Stimulated activated memory B cell treated with anti-CD40 and anti-IgM and Interleukin-4, amounts not matched to agents 10 μg/mL and 1 μg/mL and 100 μg/mL, for 72 hours (primary cell): ENCODE data around the gene ZMYND15.
"Not testable (repeated sequence)": the region's sequence is repeated elsewhere in the genome, so short reads cannot be mapped to it uniquely, and the experiment has no call there.

ENCODE experiments used
- ATAC-seq: fragments of 150-1000 bp; cut with Tn5 transposase; 2 replicates; pipeline ENCODE4 v1.10.0; 2021
- H3K27ac Mint-ChIP-seq: one replicate; pipeline ENCODE4 v1.8.0; 2022; ENCODE audit warnings: mild to moderate bottlenecking, mixed read lengths
- H3K27me3 Mint-ChIP-seq: one replicate; pipeline ENCODE4 v1.8.0; 2022; ENCODE audit warnings: mixed read lengths
- H3K36me3 Mint-ChIP-seq: one replicate; pipeline ENCODE4 v1.8.0; 2022; ENCODE audit warnings: mixed read lengths
- H3K4me1 Mint-ChIP-seq: one replicate; pipeline ENCODE4 v1.8.0; 2022; ENCODE audit warnings: mixed read lengths
- H3K4me3 Mint-ChIP-seq: one replicate; pipeline ENCODE4 v1.8.0; 2022; ENCODE audit warnings: mild to moderate bottlenecking, moderate library complexity, mixed read lengths
- H3K9me3 Mint-ChIP-seq: one replicate; pipeline ENCODE4 v1.8.0; 2022; ENCODE audit warnings: mixed read lengths

The ZMYND15 gene

DNA sequence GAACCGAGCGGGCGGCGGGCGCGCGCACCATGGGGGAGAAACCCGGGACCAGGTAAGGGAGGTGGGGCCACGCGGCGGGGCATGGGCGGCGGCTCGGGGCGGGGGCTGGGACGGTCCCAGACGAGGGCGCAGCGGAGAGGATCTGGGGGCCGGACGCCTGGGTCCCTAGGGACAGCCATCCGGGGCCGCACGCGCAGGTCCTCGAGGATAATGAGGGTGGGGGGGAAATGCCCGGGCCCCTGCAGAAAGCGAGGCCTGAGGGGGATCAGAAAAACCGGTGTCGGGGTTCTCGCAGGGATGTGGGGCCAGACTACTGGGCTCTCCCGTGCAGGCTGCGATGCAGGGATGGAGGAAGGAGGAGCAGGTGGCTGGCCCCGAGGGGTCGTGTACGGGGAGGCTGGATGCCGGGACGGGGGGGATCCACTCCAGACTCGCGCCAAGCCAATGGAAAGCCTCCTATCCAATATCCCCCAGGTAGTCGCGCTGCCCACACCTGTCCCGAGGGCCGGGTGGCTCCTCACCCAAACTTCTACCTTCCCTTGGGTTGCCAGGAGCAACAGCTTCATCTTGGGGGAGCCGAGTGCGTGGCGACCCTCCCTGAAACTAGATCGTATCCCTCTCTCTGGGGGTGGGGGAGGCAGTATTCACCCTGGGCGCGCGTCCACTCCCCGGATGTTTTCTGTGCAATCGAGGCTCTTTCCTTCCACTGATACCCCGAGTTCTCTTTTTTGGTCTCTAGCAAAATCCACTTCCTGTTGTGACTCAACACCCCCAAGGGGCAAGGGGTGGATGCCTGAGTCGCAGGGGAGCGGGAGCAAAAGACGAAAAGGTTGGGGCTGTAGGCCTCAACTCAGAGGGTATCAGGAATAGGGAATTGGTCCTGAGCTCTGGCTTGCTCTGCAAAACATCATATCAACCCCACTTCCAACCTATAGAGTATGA lies 28.7 kb upstream of the ZMYND15 start:
- Mint-ChIP-seq H3K9me3 (no peaks in the 10 kb centered on the region), H3K4me3 (peak overlapping the region; percentile 83), H3K27ac (peak overlapping the region; percentile 67), H3K36me3 (peaks cover 9% of the 10 kb centered on the region), H3K27me3 (no peaks in the 10 kb centered on the region), H3K4me1 (peaks cover 47% of the 10 kb centered on the region)
- peak; percentile 83 for ATAC-seq

DNA sequence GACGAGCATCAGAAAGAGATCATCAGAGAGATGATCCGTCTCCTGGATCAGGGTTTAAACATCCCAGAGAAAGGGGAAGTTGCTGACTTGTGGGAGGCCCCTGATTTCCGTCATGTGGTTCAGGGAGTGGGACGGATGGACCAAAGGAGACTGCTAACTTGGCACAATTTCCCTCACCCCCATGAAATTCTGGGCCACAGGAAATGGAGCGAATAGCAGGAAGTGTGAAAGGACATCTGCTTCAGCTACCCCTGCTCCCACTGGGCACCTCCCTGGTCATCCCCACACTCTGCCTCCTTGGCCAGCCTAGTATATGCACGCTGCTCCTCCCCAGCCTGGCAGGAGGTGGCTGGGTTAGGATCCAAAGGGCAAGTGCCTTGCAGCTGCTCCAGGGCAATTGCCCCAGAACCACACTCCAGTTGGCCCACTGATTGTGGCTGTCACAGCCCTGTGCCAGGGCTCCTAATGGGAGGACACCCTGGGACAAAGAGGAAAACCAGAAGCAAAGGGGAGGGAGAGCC lies 27.9 kb upstream of the ZMYND15 start:
- Mint-ChIP-seq H3K9me3 (no peaks in the 10 kb centered on the region), H3K27ac (peak overlapping the region; percentile 67), H3K4me3 (peak overlapping the region; percentile 83), H3K4me1 (peaks cover 47% of the 10 kb centered on the region), H3K27me3 (no peaks in the 10 kb centered on the region), H3K36me3 (peaks cover 12% of the 10 kb centered on the region)
- no peak for ATAC-seq

DNA sequence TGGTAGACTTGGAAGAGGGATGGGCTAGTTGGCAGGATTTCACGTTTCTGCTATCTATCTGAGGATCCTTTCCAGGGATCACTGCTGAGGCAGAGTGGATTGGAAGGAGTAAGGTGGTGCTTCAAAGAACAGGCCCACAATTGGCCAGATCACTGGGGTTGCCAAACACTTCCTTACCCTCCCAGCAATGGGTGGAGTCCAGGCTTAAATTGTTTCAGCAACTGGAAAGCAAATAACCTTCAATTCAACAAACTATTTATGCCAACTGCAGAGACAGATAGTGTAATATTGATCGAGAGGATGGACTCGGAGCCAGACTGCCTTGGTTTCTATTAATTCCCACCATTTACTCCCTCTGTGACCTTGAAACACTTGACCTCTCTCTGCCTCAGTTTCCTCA lies 27.1 kb upstream of the ZMYND15 start:
- H3K9me3 Mint-ChIP-seq: no peaks in the 10 kb centered on the region
- H3K4me1 Mint-ChIP-seq: peaks cover 47% of the 10 kb centered on the region
- no peaks in the 10 kb centered on the region for H3K27me3 Mint-ChIP-seq
- ATAC-seq: no peak
- peak overlapping the region; percentile 67 for H3K27ac Mint-ChIP-seq
- H3K4me3 Mint-ChIP-seq: no peak overlapping the region
- H3K36me3 Mint-ChIP-seq: peaks cover 20% of the 10 kb centered on the region

DNA sequence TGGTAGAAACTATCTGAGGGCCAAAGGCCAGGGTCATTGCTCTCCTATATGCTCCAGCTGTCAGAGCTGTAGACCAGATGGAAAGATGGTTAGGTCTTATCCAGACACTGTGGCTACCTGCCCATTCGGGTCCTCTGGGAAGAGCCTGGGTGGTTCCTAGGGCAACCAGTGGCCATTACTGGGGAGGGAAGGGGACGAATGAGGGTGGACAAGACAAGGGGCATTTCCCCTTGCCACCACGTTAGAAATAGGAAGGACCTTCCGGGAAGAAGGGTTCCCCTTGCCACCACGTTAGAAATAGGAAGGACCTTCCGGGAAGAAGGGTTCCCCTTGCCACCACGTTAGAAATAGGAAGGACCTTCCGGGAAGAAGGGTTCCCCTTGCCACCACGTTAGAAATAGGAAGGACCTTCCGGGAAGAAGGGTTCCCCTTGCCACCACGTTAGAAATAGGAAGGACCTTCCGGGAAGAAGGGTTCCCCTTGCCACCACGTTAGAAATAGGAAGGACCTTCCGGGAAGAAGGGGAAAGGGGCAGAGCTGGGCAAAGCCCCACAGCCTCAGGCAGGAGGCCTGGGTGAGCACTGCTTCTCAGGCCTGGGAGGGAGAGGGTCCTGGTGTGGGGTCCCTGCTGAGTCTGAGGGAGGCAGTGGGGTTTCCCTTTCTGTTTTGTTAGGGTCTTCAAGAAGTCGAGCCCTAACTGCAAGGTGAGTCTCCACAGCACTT lies 25.1 kb upstream of the ZMYND15 start:
- H3K9me3 Mint-ChIP-seq, H3K27me3 Mint-ChIP-seq, ATAC-seq: not testable (repeated sequence)
- peak overlapping the region; percentile 18 for H3K4me3 Mint-ChIP-seq
- H3K4me1 Mint-ChIP-seq: peaks cover 50% of the 10 kb centered on the region
- H3K27ac Mint-ChIP-seq: peak overlapping the region; percentile 77
- peaks cover 36% of the 10 kb centered on the region for H3K36me3 Mint-ChIP-seq

DNA sequence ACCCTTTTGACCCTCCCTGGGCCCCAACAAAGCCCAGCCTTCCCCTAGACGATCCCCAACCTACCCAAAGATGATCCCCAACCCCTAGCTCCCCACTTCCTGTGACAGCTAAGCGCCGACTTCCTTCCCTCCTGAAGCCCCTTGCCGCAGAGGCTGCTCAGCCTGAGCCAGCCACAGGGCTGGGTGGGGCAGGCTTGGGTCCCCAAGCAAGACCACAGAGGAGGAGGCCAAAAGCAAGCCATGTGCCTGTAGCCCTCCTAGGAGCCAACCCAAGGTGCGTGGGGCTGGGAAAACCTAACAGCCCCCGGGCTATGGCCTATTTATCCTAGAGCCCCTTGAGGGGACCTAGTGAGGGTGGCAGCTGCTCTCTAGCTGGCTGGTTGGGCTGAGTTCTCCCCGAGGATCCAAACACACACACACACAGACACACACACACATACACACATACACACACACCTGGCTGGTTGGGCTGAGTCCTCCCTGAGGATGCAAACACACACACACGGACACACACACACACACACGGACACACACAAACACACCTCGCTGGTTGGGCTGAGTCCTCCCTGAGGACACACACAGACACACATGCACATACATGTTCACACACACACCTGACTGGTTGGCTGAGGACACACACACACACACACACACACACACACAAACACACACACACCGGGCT lies 24.4 kb upstream of the ZMYND15 start:
- Mint-ChIP-seq H3K27ac (peak overlapping the region; percentile 77), H3K36me3 (peaks cover 43% of the 10 kb centered on the region), H3K9me3 (no peaks in the 10 kb centered on the region), H3K4me3 (peak overlapping the region; percentile 18), H3K27me3 (no peaks in the 10 kb centered on the region), H3K4me1 (peaks cover 49% of the 10 kb centered on the region)
- ATAC-seq: no peak

DNA sequence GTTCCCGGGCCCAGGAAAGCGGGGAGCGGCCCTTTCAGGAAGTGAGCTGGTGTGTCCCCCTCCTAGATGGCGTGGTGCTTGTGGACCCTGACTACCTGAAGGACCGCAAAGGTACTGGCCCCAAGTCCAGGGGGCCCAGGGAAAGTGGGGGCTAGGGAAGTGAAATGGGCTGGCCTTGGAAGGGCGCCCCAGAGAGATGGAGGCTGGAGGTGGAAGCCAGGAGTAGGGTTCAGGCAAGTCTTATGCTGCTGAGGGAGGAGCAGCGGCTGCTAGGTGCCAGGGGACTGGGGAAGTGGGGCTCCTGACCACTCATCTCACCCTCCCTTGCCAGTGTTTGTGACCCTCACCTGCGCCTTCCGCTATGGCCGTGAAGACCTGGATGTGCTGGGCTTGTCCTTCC lies 23.6 kb upstream of the ZMYND15 start:
- Mint-ChIP-seq H3K27me3 (no peaks in the 10 kb centered on the region), H3K4me3 (no peak overlapping the region), H3K27ac (peak overlapping the region; percentile 77), H3K36me3 (peaks cover 52% of the 10 kb centered on the region), H3K9me3 (no peaks in the 10 kb centered on the region), H3K4me1 (peaks cover 50% of the 10 kb centered on the region)
- ATAC-seq: no peak

DNA sequence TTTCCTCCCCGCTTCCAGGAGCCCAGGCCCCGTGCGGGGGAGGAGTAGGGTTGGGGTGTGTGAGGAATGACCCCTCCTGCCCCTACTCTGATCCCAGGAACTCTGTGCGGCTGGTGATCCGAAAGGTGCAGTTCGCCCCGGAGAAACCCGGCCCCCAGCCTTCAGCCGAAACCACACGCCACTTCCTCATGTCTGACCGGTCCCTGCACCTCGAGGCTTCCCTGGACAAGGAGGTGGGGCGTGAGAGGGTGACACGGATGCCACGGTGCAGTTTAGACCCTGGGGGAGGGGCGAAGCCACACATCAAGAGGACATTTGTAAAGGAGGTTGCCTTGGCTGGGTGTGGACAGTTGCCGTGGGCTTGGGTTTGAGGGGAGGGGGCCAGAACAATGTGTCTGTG lies 21.8 kb upstream of the ZMYND15 start:
- Mint-ChIP-seq H3K4me1 (peaks cover 50% of the 10 kb centered on the region), H3K4me3 (no peak overlapping the region), H3K9me3 (no peaks in the 10 kb centered on the region), H3K27me3 (no peaks in the 10 kb centered on the region), H3K36me3 (peaks cover 54% of the 10 kb centered on the region), H3K27ac (no peak overlapping the region)
- ATAC-seq: no peak

DNA sequence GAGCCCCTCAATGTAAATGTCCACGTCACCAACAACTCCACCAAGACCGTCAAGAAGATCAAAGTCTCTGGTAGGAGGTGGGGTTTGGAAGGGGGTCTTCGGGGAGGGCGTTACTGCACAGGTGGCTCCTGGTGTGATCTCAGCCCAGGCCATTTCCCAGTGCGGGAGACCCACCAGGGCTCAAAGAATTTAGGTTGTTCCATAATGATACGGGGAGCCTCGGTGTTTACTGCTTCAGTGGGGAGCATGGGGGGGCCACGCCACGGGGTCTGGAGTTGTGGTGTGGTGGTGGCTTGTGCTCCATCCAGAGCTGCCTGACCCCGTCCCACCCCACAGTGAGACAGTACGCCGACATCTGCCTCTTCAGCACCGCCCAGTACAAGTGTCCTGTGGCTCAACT lies 21.4 kb upstream of the ZMYND15 start:
- H3K9me3 Mint-ChIP-seq: no peaks in the 10 kb centered on the region
- no peaks in the 10 kb centered on the region for H3K27me3 Mint-ChIP-seq
- ATAC-seq: no peak
- no peak overlapping the region for H3K27ac Mint-ChIP-seq
- H3K4me3 Mint-ChIP-seq: no peak overlapping the region
- peaks cover 54% of the 10 kb centered on the region for H3K36me3 Mint-ChIP-seq
- peaks cover 54% of the 10 kb centered on the region for H3K4me1 Mint-ChIP-seq

DNA sequence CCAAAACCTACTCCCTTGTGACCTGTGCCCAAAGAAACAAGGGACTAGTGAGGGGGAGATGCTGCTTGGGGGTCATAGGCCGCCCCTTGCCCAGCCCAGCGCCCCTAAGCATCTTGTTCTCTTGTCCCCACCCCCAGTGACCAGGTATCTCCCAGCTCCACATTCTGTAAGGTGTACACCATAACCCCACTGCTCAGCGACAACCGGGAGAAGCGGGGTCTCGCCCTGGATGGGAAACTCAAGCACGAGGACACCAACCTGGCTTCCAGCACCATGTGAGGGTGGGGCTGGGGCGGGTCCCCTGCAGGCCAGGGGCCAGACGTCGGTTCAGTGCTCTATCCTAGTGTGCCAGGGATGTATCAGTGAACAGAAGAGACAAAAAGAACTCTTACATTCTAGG lies 20.5 kb upstream of the ZMYND15 start:
- H3K9me3 Mint-ChIP-seq: no peaks in the 10 kb centered on the region
- no peak for ATAC-seq
- H3K4me1 Mint-ChIP-seq: peaks cover 48% of the 10 kb centered on the region
- peaks cover 54% of the 10 kb centered on the region for H3K36me3 Mint-ChIP-seq
- no peaks in the 10 kb centered on the region for H3K27me3 Mint-ChIP-seq
- H3K4me3 Mint-ChIP-seq: no peak overlapping the region
- peak overlapping the region; percentile 4 for H3K27ac Mint-ChIP-seq

DNA sequence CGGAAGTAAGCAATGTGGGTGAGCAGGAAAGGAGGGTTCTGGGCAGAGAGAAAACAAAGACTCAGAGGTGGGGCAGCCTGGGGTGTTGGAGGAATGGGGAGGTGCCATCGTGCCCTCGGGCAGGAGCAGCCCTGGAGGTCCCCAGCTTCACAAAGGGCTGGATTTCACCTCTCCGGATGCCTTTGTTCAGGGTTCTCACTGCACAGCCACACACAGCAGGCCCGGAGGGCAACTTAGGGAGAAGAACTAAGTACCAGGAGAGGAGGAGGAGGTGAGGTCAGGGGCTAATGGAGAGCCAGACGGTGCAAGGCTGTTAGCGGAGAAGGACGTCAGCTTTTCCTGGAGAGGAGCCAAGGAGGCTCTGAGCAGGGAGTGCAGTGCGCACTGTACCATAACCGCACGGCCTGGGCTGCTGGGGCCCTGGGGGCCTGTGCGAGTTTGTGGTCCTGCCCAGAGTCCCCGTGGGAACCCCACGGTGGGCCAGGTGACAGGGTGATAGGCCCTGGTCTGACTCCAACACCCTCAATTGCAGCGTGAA lies 19.9 kb upstream of the ZMYND15 start:
- Mint-ChIP-seq H3K4me3 (no peak overlapping the region), H3K27me3 (no peaks in the 10 kb centered on the region), H3K27ac (peak overlapping the region; percentile 4), H3K36me3 (peaks cover 54% of the 10 kb centered on the region), H3K4me1 (peaks cover 42% of the 10 kb centered on the region), H3K9me3 (no peaks in the 10 kb centered on the region)
- no peak for ATAC-seq

DNA sequence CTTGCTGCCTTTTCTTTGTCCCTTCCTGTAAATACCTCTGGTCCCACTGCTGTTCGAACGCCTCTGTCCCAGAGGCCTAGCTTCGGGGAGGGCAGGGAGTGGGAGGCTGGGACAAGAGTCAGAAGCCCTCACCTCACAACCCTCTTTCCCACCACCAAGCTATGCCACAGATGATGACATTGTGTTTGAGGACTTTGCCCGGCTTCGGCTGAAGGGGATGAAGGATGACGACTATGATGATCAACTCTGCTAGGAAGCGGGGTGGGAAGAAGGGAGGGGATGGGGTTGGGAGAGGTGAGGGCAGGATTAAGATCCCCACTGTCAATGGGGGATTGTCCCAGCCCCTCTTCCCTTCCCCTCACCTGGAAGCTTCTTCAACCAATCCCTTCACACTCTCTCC lies 18.8 kb upstream of the ZMYND15 start:
- H3K27ac Mint-ChIP-seq: peak overlapping the region; percentile 74
- no peak overlapping the region for H3K4me3 Mint-ChIP-seq
- no peaks in the 10 kb centered on the region for H3K9me3 Mint-ChIP-seq
- peaks cover 47% of the 10 kb centered on the region for H3K36me3 Mint-ChIP-seq
- no peak for ATAC-seq
- peaks cover 35% of the 10 kb centered on the region for H3K4me1 Mint-ChIP-seq
- H3K27me3 Mint-ChIP-seq: no peaks in the 10 kb centered on the region

DNA sequence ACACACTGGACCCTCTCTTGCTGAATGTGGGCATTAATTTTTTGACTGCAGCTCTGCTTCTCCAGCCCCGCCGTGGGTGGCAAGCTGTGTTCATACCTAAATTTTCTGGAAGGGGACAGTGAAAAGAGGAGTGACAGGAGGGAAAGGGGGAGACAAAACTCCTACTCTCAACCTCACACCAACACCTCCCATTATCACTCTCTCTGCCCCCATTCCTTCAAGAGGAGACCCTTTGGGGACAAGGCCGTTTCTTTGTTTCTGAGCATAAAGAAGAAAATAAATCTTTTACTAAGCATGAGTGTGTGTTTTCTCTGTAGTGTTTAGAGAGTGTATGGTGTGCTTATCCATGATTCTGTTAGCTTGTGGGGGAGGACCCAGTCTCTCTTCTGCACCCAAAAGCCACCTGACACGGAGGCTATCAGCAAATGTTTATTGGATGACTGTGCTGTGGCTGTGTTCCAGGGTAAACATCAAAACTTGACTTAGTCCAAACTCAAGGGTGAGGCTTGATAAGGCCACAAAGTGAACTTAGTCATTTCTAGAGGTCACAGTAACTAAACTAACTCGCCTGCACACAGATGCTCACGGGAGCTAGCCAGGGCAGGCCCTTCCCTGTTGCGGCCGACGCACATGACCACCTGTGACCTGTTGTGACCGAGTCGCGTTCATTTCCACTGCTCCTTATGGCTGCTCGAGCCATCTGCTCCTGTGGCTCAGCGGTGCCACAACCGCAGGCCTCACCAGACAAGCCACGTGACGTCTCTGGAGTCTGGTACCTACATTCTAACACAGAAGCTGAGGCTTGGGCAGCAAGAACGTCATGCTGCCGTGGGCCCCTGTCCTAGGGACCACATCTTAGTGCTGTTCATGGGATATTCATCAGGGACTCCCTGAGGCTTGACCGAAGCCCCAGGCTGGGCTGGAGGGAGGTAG lies 18.2 kb upstream of the ZMYND15 start:
- Mint-ChIP-seq H3K9me3 (no peaks in the 10 kb centered on the region), H3K27me3 (no peaks in the 10 kb centered on the region), H3K4me3 (no peak overlapping the region), H3K36me3 (peaks cover 43% of the 10 kb centered on the region), H3K4me1 (peaks cover 40% of the 10 kb centered on the region), H3K27ac (peak overlapping the region; percentile 74)
- peak; percentile 92 for ATAC-seq

DNA sequence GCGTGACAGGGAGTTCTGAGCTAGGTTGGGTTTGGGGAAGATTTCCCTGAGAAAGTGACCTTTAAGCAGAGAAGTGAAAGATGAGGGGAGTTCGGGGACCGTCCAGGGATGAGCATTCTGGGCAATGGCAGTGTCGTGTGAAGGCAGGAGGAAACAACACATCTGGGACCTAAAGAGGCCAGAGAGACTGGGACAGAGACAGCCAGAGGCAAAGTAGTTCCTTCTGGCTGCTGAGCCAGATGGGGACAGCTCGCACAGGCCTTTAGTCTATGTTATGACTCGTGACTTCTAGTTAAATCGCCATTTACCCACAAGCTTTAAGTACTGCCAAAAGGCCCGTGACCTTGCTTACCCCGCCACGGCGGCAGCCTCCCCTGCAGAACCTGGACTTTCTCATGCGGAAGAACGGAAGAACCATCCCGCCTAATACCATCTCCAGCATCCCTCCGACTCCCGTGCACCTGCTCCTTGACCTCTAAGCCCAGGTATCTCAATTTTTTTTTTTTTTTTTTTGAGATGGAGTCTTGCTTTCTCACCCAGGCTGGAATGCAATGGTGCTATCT lies 16.9 kb upstream of the ZMYND15 start:
- H3K27me3 Mint-ChIP-seq: no peaks in the 10 kb centered on the region
- peak overlapping the region; percentile 74 for H3K27ac Mint-ChIP-seq
- H3K36me3 Mint-ChIP-seq: peaks cover 32% of the 10 kb centered on the region
- ATAC-seq: peak; percentile 63
- H3K4me3 Mint-ChIP-seq: peak overlapping the region; percentile 13
- H3K9me3 Mint-ChIP-seq: no peaks in the 10 kb centered on the region
- H3K4me1 Mint-ChIP-seq: peaks cover 43% of the 10 kb centered on the region

DNA sequence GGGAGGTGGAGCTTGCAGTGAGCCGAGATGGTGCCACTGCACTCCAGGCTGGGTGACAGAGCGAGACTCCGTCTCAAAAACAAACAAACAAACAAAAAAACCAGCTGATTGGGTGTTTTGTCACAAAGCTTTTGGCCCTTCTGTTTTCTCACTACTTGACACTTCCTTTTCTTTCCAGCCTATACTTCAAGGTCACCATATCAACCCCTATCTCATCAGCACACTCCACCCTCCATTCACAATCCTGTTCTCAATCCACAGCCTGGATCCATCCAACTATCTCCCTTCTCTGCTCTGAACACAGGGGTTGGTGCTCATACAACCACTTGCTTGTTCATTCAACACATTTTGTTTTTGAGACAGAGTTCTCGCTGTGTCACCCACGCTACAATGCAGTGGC lies 15.0 kb upstream of the ZMYND15 start:
- ATAC-seq: no peak
- Mint-ChIP-seq H3K27me3 (no peaks in the 10 kb centered on the region), H3K27ac (no peak overlapping the region), H3K36me3 (peaks cover 16% of the 10 kb centered on the region), H3K4me1 (peaks cover 42% of the 10 kb centered on the region), H3K9me3 (no peaks in the 10 kb centered on the region), H3K4me3 (no peak overlapping the region)
